ENCODE results near the gene DSE.
"Not testable (repeated sequence)": the region's sequence is repeated elsewhere in the genome, so short reads cannot be mapped to it uniquely, and the experiment has no call there.

DSE gene

GRCh38 chr6:116329156-116329555, 41.6 kb upstream of the DSE start:
- H3K4me3 ChIP-seq (ENCODE audit: control insufficient read depth, low read depth, low read length) = no peak overlapping the region
- DNase-seq (ENCODE audit: low read depth) = no peak
- no peak for TF ChIP-seq CTCF (conservative IDR thresholded peaks at IDR 0.05; ENCODE audit: control insufficient read depth, insufficient read depth, low read depth, low read length)

- no peak for TF ChIP-seq CTCF (conservative IDR thresholded peaks at IDR 0.05; ENCODE audit: control insufficient read depth, insufficient read depth, low read depth, low read length)
- no peak overlapping the region for H3K4me3 ChIP-seq (ENCODE audit: control insufficient read depth, low read depth, low read length)
- peak; percentile 37 for DNase-seq (ENCODE audit: low read depth)
Observed at GRCh38 chr6:116330511-116330910, 40.2 kb upstream of the DSE start.

GRCh38 chr6:116332096-116332495, 38.7 kb upstream of the DSE start:
- no peak for DNase-seq (ENCODE audit: low read depth)
- no peak overlapping the region for H3K4me3 ChIP-seq (ENCODE audit: control insufficient read depth, low read depth, low read length)
- TF ChIP-seq CTCF (conservative IDR thresholded peaks at IDR 0.05; ENCODE audit: control insufficient read depth, insufficient read depth, low read depth, low read length) = no peak

- not testable (repeated sequence) for DNase-seq (ENCODE audit: low read depth); H3K4me3 ChIP-seq (ENCODE audit: control insufficient read depth, low read depth, low read length)
Observed at GRCh38 chr6:116334638-116335409, 35.9 kb upstream of the DSE start.

GRCh38 chr6:116335612-116336215, 35.0 kb upstream of the DSE start:
- no peak overlapping the region for H3K4me3 ChIP-seq (ENCODE audit: control insufficient read depth, low read depth, low read length)
- DNase-seq (ENCODE audit: low read depth) = no peak
- TF ChIP-seq CTCF (conservative IDR thresholded peaks at IDR 0.05; ENCODE audit: control insufficient read depth, insufficient read depth, low read depth, low read length) = no peak

- TF ChIP-seq CTCF (conservative IDR thresholded peaks at IDR 0.05; ENCODE audit: control insufficient read depth, insufficient read depth, low read depth, low read length) = no peak
- no peak for DNase-seq (ENCODE audit: low read depth)
- no peak overlapping the region for H3K4me3 ChIP-seq (ENCODE audit: control insufficient read depth, low read depth, low read length)
Observed at GRCh38 chr6:116338943-116339342, 31.8 kb upstream of the DSE start.

- not testable (repeated sequence) for H3K4me3 ChIP-seq (ENCODE audit: control insufficient read depth, low read depth, low read length); DNase-seq (ENCODE audit: low read depth)
Observed at GRCh38 chr6:116340625-116341024, 30.1 kb upstream of the DSE start.

GRCh38 chr6:116349216-116349615, 21.5 kb upstream of the DSE start:
- DNase-seq (ENCODE audit: low read depth) = no peak

More at GRCh38 chr6:116349216-116349615, 21.5 kb upstream of the DSE start:
- H3K4me3 ChIP-seq (ENCODE audit: control insufficient read depth, low read depth, low read length) = no peak overlapping the region
- no peak for TF ChIP-seq CTCF (conservative IDR thresholded peaks at IDR 0.05; ENCODE audit: control insufficient read depth, insufficient read depth, low read depth, low read length)
